GM06990 (cell line): ENCODE results near the gene ATF6.

ENCODE experiments used
- DNase-seq: peaks from one replicate; pipeline ENCODE4 v3.0.0-alpha.2; 2011; ENCODE audit not compliant: insufficient read length; ENCODE audit errors: extremely low read depth
- H3K27me3 ChIP-seq: replicated peaks from 2 replicates; pipeline ENCODE4 v1.6.0; 2011; ENCODE audit warnings: low read length; ENCODE audit not compliant: control insufficient read depth, insufficient read depth
- H3K36me3 ChIP-seq: 2 replicates; pipeline ENCODE4 v1.5.1; 2011; ENCODE audit warnings: low read length; ENCODE audit not compliant: control insufficient read depth, insufficient read depth
- H3K4me3 ChIP-seq: replicated peaks from 2 replicates; pipeline ENCODE4 v1.5.1; 2011; ENCODE audit warnings: low read depth, mild to moderate bottlenecking, control low read depth, low read length
- CTCF ChIP-seq: IDR thresholded peaks from 2 replicates; pipeline ENCODE4 v1.5.1; 2011; ENCODE audit warnings: low read length, control low read depth, mild to moderate bottlenecking, inconsistent platforms; ENCODE audit not compliant: insufficient read depth, poor library complexity, severe bottlenecking

Gene ATF6

GRCh38 chr1:161731981-161732718, 34.0 kb upstream of the ATF6 start:
- no peaks in the 10 kb centered on the region for H3K27me3 ChIP-seq
- H3K4me3 ChIP-seq = no peak overlapping the region
- TF ChIP-seq CTCF = no peak

GRCh38 chr1:161733526-161733925, 32.6 kb upstream of the ATF6 start:
- no peaks in the 10 kb centered on the region for H3K27me3 ChIP-seq

More at GRCh38 chr1:161731981-161732718, 34.0 kb upstream of the ATF6 start:
- no peaks in the 10 kb centered on the region for H3K36me3 ChIP-seq
- DNase-seq = no peak

GRCh38 chr1:161735837-161736236, 30.3 kb upstream of the ATF6 start:
- TF ChIP-seq CTCF = no peak
- Histone ChIP-seq H3K27me3 (no peaks in the 10 kb centered on the region), H3K36me3 (no peaks in the 10 kb centered on the region), H3K4me3 (no peak overlapping the region)
- DNase-seq = no peak

More at GRCh38 chr1:161733526-161733925, 32.6 kb upstream of the ATF6 start:
- no peak for TF ChIP-seq CTCF
- no peak for DNase-seq
- no peaks in the 10 kb centered on the region for H3K36me3 ChIP-seq
- no peak overlapping the region for H3K4me3 ChIP-seq

GRCh38 chr1:161736335-161736969, 29.7 kb upstream of the ATF6 start:
- H3K4me3 ChIP-seq = no peak overlapping the region
- DNase-seq = no peak
- no peak for TF ChIP-seq CTCF
- H3K27me3 ChIP-seq = no peaks in the 10 kb centered on the region
- no peaks in the 10 kb centered on the region for H3K36me3 ChIP-seq

- H3K4me3 ChIP-seq = no peak overlapping the region
- H3K27me3 ChIP-seq = no peaks in the 10 kb centered on the region
- no peak for DNase-seq
- no peaks in the 10 kb centered on the region for H3K36me3 ChIP-seq
- no peak for TF ChIP-seq CTCF
Measured at GRCh38 chr1:161737625-161738024, 28.5 kb upstream of the ATF6 start.
